ENCODE data around the gene SNORC.

SNORC gene

DNA sequence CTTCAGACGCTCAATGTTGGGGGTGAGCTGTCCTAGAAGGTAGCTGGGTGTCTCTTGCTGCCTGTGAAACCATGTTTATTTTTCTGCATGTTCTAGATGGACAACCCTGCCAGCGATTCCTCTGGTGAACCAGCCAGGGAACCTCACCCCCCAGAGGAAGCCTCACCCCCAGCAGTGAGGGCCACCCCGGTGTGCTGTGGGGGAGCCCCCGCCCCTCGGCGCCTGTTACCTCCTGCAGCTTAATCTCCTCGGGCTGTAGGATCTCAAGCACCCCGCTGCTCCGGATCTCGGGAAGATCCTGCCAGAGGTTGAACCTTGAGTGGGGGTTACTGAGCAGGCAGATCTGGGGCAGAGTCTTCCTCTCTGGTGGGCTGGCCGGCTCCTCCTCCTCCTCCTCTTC is 50.0 kb downstream of the SNORC start:
- Histone ChIP-seq H4K91ac (ENCODE audit: low read depth, low read length, poor library complexity) (no peak overlapping the region), H2BK12ac (ENCODE audit: low read length) (no peak overlapping the region), H3K27me3 (ENCODE audit: control insufficient read depth in 3 of 3, insufficient read depth in 3 of 3, low read depth in 1 of 3, low read length in 3 of 3) (peaks cover 0 to 22% (median 4%) of the 10 kb centered on the region in 3 experiments), H3K36me3 (replicated peaks in 1 of 2; ENCODE audit: control insufficient read depth in 2 of 2, insufficient read depth in 2 of 2, low read length in 2 of 2) (no peaks in the 10 kb centered on the region), H3K4me1 (ENCODE audit: control insufficient read depth in 2 of 2, insufficient read depth in 1 of 2, low read depth in 1 of 2, low read length in 2 of 2) (peaks cover 0 to under 1% of the 10 kb centered on the region in 2 donors), H3K23ac (ENCODE audit: low read depth, low read length, poor library complexity) (no peak overlapping the region), H3K14ac (ENCODE audit: low read length) (no peak overlapping the region), H3K9me3 (replicated peaks in 1 of 2; ENCODE audit: control insufficient read depth in 2 of 2, insufficient read depth in 1 of 2, low read depth in 1 of 2, low read length in 2 of 2) (peaks cover 0 to 4% of the 10 kb centered on the region in 2 donors), H3K79me1 (ENCODE audit: low read depth, low read length) (no peaks in the 10 kb centered on the region), H4K8ac (ENCODE audit: low read depth, low read length) (no peak overlapping the region), H3K18ac (ENCODE audit: low read length) (no peak overlapping the region), H2AK5ac (ENCODE audit: low read depth, low read length) (no peak overlapping the region), H2BK15ac (ENCODE audit: low read length) (no peak overlapping the region), H3K4ac (ENCODE audit: low read length) (no peak overlapping the region), H2BK5ac (ENCODE audit: low read length) (no peak overlapping the region), H3K4me3 (ENCODE audit: low read length in 2 of 2) (peak overlapping the region in 1 of 2 donors; percentile 31), H2BK120ac (ENCODE audit: low read depth, low read length) (no peak overlapping the region), H2AFZ (ENCODE audit: low read length) (no peak overlapping the region), H3K4me2 (ENCODE audit: insufficient read depth, low read length, poor library complexity, severe bottlenecking) (no peak overlapping the region), H3K27ac (replicated peaks; ENCODE audit: low read length) (no peak overlapping the region), H3K9ac (ENCODE audit: low read depth, low read length, poor library complexity) (no peak overlapping the region)
- no CpG with 5 or more reads among the region's 11 CpGs for WGBS, 2 donors (ENCODE audit: extremely low coverage in 2 of 2, insufficient read length in 2 of 2, insufficient replicate concordance in 1 of 2)
- no peak for DNase-seq (ENCODE audit: low spot score)

DNA sequence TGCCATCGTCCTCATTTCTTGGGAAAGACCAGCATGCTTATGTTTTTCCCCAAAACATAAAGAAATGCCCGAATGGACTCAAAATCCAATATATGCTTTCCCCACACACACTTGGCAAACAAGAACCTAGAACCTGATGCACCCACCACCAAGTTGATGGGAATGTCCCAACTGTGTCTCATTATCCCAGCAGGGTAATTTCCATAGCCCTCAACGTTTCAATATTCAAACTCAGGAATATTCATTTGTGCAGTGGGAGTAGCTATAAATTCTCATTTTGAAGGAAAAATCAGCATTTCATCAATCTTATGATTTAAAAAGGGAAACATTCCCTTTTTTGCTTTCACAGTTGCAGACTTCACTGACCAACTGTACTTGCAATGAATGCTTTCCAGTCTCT is 50.7 kb downstream of the SNORC start:
- H3K4me3 ChIP-seq (ENCODE audit: low read length in 2 of 2) = no peak overlapping the region
- peaks cover 0 to 7% of the 10 kb centered on the region in 2 donors for H3K4me1 ChIP-seq (ENCODE audit: control insufficient read depth in 2 of 2, insufficient read depth in 1 of 2, low read depth in 1 of 2, low read length in 2 of 2)
- H3K27ac ChIP-seq (replicated peaks; ENCODE audit: low read length) = no peak overlapping the region
- H2AFZ ChIP-seq (ENCODE audit: low read length) = no peak overlapping the region
- no peak overlapping the region for H3K18ac ChIP-seq (ENCODE audit: low read length)
- H4K91ac ChIP-seq (ENCODE audit: low read depth, low read length, poor library complexity) = no peak overlapping the region
- H3K4me2 ChIP-seq (ENCODE audit: insufficient read depth, low read length, poor library complexity, severe bottlenecking) = no peak overlapping the region
- DNase-seq (ENCODE audit: low spot score) = no peak
- no peak overlapping the region for H2BK15ac ChIP-seq (ENCODE audit: low read length)
- H3K36me3 ChIP-seq (replicated peaks in 1 of 2; ENCODE audit: control insufficient read depth in 2 of 2, insufficient read depth in 2 of 2, low read length in 2 of 2) = no peaks in the 10 kb centered on the region
- no peaks in the 10 kb centered on the region for H3K79me1 ChIP-seq (ENCODE audit: low read depth, low read length)
- H2BK12ac ChIP-seq (ENCODE audit: low read length) = no peak overlapping the region
- no peak overlapping the region for H2AK5ac ChIP-seq (ENCODE audit: low read depth, low read length)
- peaks cover 0 to 4% of the 10 kb centered on the region in 2 donors for H3K9me3 ChIP-seq (replicated peaks in 1 of 2; ENCODE audit: control insufficient read depth in 2 of 2, insufficient read depth in 1 of 2, low read depth in 1 of 2, low read length in 2 of 2)
- H2BK120ac ChIP-seq (ENCODE audit: low read depth, low read length) = no peak overlapping the region
- peaks cover 0 to 29% (median 11%) of the 10 kb centered on the region in 3 experiments for H3K27me3 ChIP-seq (ENCODE audit: control insufficient read depth in 3 of 3, insufficient read depth in 3 of 3, low read depth in 1 of 3, low read length in 3 of 3)
- H3K4ac ChIP-seq (ENCODE audit: low read length) = no peak overlapping the region
- H3K23ac ChIP-seq (ENCODE audit: low read depth, low read length, poor library complexity) = no peak overlapping the region
- no peak overlapping the region for H2BK5ac ChIP-seq (ENCODE audit: low read length)
- no peak overlapping the region for H4K8ac ChIP-seq (ENCODE audit: low read depth, low read length)
- WGBS, 2 donors (ENCODE audit: extremely low coverage in 2 of 2, insufficient read length in 2 of 2, insufficient replicate concordance in 1 of 2) = no CpG with 5 or more reads among the region's 3 CpGs
- H3K14ac ChIP-seq (ENCODE audit: low read length) = no peak overlapping the region
- no peak overlapping the region for H3K9ac ChIP-seq (ENCODE audit: low read depth, low read length, poor library complexity)

DNA sequence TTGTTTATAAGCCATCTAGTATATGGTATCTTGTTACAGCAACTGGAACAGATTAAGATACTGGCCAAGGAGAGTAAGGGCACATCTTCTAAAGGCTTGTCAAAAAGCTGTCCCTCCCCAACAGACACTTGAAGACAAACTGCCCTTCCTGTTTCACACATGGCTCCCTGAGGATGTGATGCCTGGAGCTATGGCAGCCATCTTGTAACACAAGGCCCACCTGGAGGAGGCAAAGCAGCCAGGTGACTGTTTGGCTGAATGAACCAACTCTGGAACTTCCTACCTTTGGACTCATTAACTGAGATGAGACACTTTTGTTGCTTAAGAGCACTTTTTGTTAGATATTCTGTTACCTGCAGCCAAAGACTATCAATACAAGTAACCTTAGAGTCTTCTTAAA is 54.4 kb downstream of the SNORC start:
- H2BK15ac ChIP-seq (ENCODE audit: low read length) = no peak overlapping the region
- H2BK5ac ChIP-seq (ENCODE audit: low read length) = no peak overlapping the region
- H3K9me3 ChIP-seq (replicated peaks in 1 of 2; ENCODE audit: control insufficient read depth in 2 of 2, insufficient read depth in 1 of 2, low read depth in 1 of 2, low read length in 2 of 2) = peaks cover 0 to 4% of the 10 kb centered on the region in 2 donors
- H3K4me3 ChIP-seq (ENCODE audit: low read length in 2 of 2) = no peak overlapping the region
- no peak overlapping the region for H4K8ac ChIP-seq (ENCODE audit: low read depth, low read length)
- no peak overlapping the region for H3K14ac ChIP-seq (ENCODE audit: low read length)
- H3K23ac ChIP-seq (ENCODE audit: low read depth, low read length, poor library complexity) = no peak overlapping the region
- no peaks in the 10 kb centered on the region for H3K36me3 ChIP-seq (replicated peaks in 1 of 2; ENCODE audit: control insufficient read depth in 2 of 2, insufficient read depth in 2 of 2, low read length in 2 of 2)
- H2AK5ac ChIP-seq (ENCODE audit: low read depth, low read length) = no peak overlapping the region
- peaks cover 8 to 60% (median 42%) of the 10 kb centered on the region in 3 experiments for H3K27me3 ChIP-seq (ENCODE audit: control insufficient read depth in 3 of 3, insufficient read depth in 3 of 3, low read depth in 1 of 3, low read length in 3 of 3)
- no peak overlapping the region for H3K9ac ChIP-seq (ENCODE audit: low read depth, low read length, poor library complexity)
- no peak overlapping the region for H3K18ac ChIP-seq (ENCODE audit: low read length)
- H3K27ac ChIP-seq (replicated peaks; ENCODE audit: low read length) = no peak overlapping the region
- no peaks in the 10 kb centered on the region for H3K79me1 ChIP-seq (ENCODE audit: low read depth, low read length)
- no peak overlapping the region for H3K4me2 ChIP-seq (ENCODE audit: insufficient read depth, low read length, poor library complexity, severe bottlenecking)
- H2BK120ac ChIP-seq (ENCODE audit: low read depth, low read length) = no peak overlapping the region
- H2AFZ ChIP-seq (ENCODE audit: low read length) = no peak overlapping the region
- no peak overlapping the region for H3K4ac ChIP-seq (ENCODE audit: low read length)
- H2BK12ac ChIP-seq (ENCODE audit: low read length) = no peak overlapping the region
- H3K4me1 ChIP-seq (ENCODE audit: control insufficient read depth in 2 of 2, insufficient read depth in 1 of 2, low read depth in 1 of 2, low read length in 2 of 2) = peaks cover 0 to 15% of the 10 kb centered on the region in 2 donors
- DNase-seq (ENCODE audit: low spot score) = no peak
- H4K91ac ChIP-seq (ENCODE audit: low read depth, low read length, poor library complexity) = no peak overlapping the region

GRCh38 chr2:232925153-232925820 is 55.2 kb downstream of the SNORC start:
- no peak overlapping the region for H3K4me3 ChIP-seq (ENCODE audit: low read length in 2 of 2)
- no peak overlapping the region for H3K4ac ChIP-seq (ENCODE audit: low read length)
- H2BK15ac ChIP-seq (ENCODE audit: low read length) = no peak overlapping the region
- no CpG with 5 or more reads among the region's 11 CpGs for WGBS, 2 donors (ENCODE audit: extremely low coverage in 2 of 2, insufficient read length in 2 of 2, insufficient replicate concordance in 1 of 2)
- H3K4me2 ChIP-seq (ENCODE audit: insufficient read depth, low read length, poor library complexity, severe bottlenecking) = no peak overlapping the region
- peak overlapping the region; percentile 5 for H2AFZ ChIP-seq (ENCODE audit: low read length)
- H3K79me1 ChIP-seq (ENCODE audit: low read depth, low read length) = no peaks in the 10 kb centered on the region
- H4K91ac ChIP-seq (ENCODE audit: low read depth, low read length, poor library complexity) = no peak overlapping the region
- H2BK120ac ChIP-seq (ENCODE audit: low read depth, low read length) = peak overlapping the region; percentile 19
- H3K4me1 ChIP-seq (ENCODE audit: control insufficient read depth in 2 of 2, insufficient read depth in 1 of 2, low read depth in 1 of 2, low read length in 2 of 2) = peaks cover 0 to 15% of the 10 kb centered on the region in 2 donors
- no peak overlapping the region for H3K14ac ChIP-seq (ENCODE audit: low read length)
- no peak overlapping the region for H3K27ac ChIP-seq (replicated peaks; ENCODE audit: low read length)
- peak overlapping the region; percentile 23 for H3K18ac ChIP-seq (ENCODE audit: low read length)
- no peak overlapping the region for H2BK12ac ChIP-seq (ENCODE audit: low read length)
- H3K9me3 ChIP-seq (replicated peaks in 1 of 2; ENCODE audit: control insufficient read depth in 2 of 2, insufficient read depth in 1 of 2, low read depth in 1 of 2, low read length in 2 of 2) = peaks cover 0 to 2% of the 10 kb centered on the region in 2 donors
- no peak for DNase-seq (ENCODE audit: low spot score)
- H3K27me3 ChIP-seq (ENCODE audit: control insufficient read depth in 3 of 3, insufficient read depth in 3 of 3, low read depth in 1 of 3, low read length in 3 of 3) = peaks cover 8 to 62% (median 48%) of the 10 kb centered on the region in 3 experiments
- H2AK5ac ChIP-seq (ENCODE audit: low read depth, low read length) = peak overlapping the region; percentile 31
- H2BK5ac ChIP-seq (ENCODE audit: low read length) = no peak overlapping the region
- H3K36me3 ChIP-seq (replicated peaks in 1 of 2; ENCODE audit: control insufficient read depth in 2 of 2, insufficient read depth in 2 of 2, low read length in 2 of 2) = no peaks in the 10 kb centered on the region
- no peak overlapping the region for H3K23ac ChIP-seq (ENCODE audit: low read depth, low read length, poor library complexity)
- no peak overlapping the region for H4K8ac ChIP-seq (ENCODE audit: low read depth, low read length)
- H3K9ac ChIP-seq (ENCODE audit: low read depth, low read length, poor library complexity) = no peak overlapping the region

Measured in neuronal stem cell (in vitro differentiated cells).